ENCODE results near the gene DDX42. TPM values are rescaled to one million over a fixed set of nuclear protein-coding genes. Genes with fewer than 3 reads are reported as not detected.

The DDX42 gene
- total RNA-seq, 1 experiment from 2014 or later = 184 TPM

GRCh38 chr17:63819131-63819530, 45.2 kb downstream of the DDX42 start:
- H4K8ac ChIP-seq (replicated peaks; ENCODE audit: insufficient read length, low read depth, low read length) = no peak overlapping the region
- no peak for DNase-seq
- no peak overlapping the region for H3K9ac ChIP-seq (ENCODE audit: extremely low read depth, insufficient read length, low read length)
- Mint-ChIP-seq H3K4me1 (no peaks in the 10 kb centered on the region), H3K9me3 (no peaks in the 10 kb centered on the region), H3K27me3 (ENCODE audit: low read depth) (no peaks in the 10 kb centered on the region; the same call in 1 of the 2 replicates), H3K27ac (no peak overlapping the region; a peak in 1 of 7 replicates), H3K36me3 (ENCODE audit: insufficient read depth in 1 of 3, low read depth in 3 of 3) (peaks cover 52 to 100% (median 97%) of the 10 kb centered on the region in 3 experiments), H3K4me3 (no peak overlapping the region)
- no peak overlapping the region for H2BK20ac ChIP-seq (ENCODE audit: low read depth, low read length, poor library complexity, severe bottlenecking)
- H2BK12ac ChIP-seq (ENCODE audit: insufficient read length, low read depth, low read length) = no peak overlapping the region
- H3K4me1 ChIP-seq (ENCODE audit: insufficient read depth, low read length) = no peaks in the 10 kb centered on the region
- no peak overlapping the region for H2AFZ ChIP-seq (ENCODE audit: low read length)
- no peak overlapping the region for H3K56ac ChIP-seq (ENCODE audit: insufficient read length, low read depth, low read length)
- H3K27ac ChIP-seq (ENCODE audit: insufficient read length, low read depth, low read length) = no peak overlapping the region
- H3K79me2 ChIP-seq (ENCODE audit: insufficient read depth, low read length) = no peaks in the 10 kb centered on the region
- H3K27me3 ChIP-seq (ENCODE audit: insufficient read depth, low read length) = no peaks in the 10 kb centered on the region
- no peak overlapping the region for H3K14ac ChIP-seq (ENCODE audit: insufficient read depth, low read length)
- no peak overlapping the region for H3T11ph ChIP-seq (ENCODE audit: low read length)
- no peak overlapping the region for H3K18ac ChIP-seq (ENCODE audit: insufficient read length, low read depth, low read length)
- no peaks in the 10 kb centered on the region for H3K9me3 ChIP-seq (ENCODE audit: control insufficient read depth, low read depth, low read length)
- H4K91ac ChIP-seq (ENCODE audit: insufficient read length, low read depth, low read length) = no peak overlapping the region
- H4K5ac ChIP-seq (ENCODE audit: insufficient read length, low read depth, low read length) = no peak overlapping the region
- H3K79me1 ChIP-seq (ENCODE audit: insufficient read depth, low read depth, low read length, poor library complexity, severe bottlenecking) = no peaks in the 10 kb centered on the region
- 100% methylated on average over 1 of the region's 6 CpGs for WGBS (ENCODE audit: extremely low coverage, insufficient read length, low lambda C conversion rate)
- H2AK5ac ChIP-seq (ENCODE audit: insufficient read length, low read length) = no peak overlapping the region
- H2BK120ac ChIP-seq (ENCODE audit: low read depth, low read length, poor library complexity, severe bottlenecking) = no peak overlapping the region
- TF ChIP-seq CTCF (conservative IDR thresholded peaks at IDR 0.05) = no peak
- no peak overlapping the region for H2BK15ac ChIP-seq (ENCODE audit: low read depth, low read length)
- no peaks in the 10 kb centered on the region for H4K20me1 ChIP-seq (ENCODE audit: control insufficient read depth, insufficient read depth, insufficient read length)
- no peak overlapping the region for H3K4me2 ChIP-seq (ENCODE audit: insufficient read depth, insufficient read length, low read length)
- no peaks in the 10 kb centered on the region for H3K23me2 ChIP-seq (ENCODE audit: insufficient read length, low read depth, low read length, poor library complexity, severe bottlenecking)
- H3K4ac ChIP-seq (ENCODE audit: low read depth, low read length) = no peak overlapping the region
- no peak overlapping the region for H2BK5ac ChIP-seq (ENCODE audit: insufficient read length, low read length)
- H3K23ac ChIP-seq (ENCODE audit: insufficient read length, low read depth, low read length) = no peak overlapping the region
